CD4-positive, alpha-beta T cell treated with Interleukin-6 for 4 hours (primary cell): ENCODE measurements around the gene CYBA.
"Not testable (repeated sequence)": the region's sequence is repeated elsewhere in the genome, so short reads cannot be mapped to it uniquely, and the experiment has no call there.

Experiments used
- DNase-seq: peaks from one replicate; pipeline ENCODE4 v3.0.0-alpha.2; 2020; ENCODE audit warnings: mixed read lengths

Gene CYBA

DNA sequence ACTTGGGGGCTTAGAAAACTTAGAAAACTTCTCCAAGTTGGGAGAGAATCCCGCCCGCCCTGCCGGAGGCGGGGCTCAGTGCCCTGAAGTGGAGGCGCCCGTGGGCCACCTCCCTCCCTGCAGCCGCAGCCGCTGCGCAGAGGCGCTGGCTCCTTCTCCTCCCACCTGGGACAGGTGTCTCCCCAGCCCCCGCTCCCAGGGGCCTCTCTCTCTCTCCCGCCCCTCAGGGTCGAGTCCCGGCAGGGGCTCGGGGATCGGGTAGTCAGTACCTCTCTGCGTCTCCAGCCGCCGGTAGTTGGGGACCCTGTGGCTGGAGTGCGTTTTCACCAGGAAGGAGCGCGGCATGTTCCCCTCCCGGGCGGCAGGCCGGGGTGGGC, 35.2 kb upstream of the CYBA start:
- DNase-seq = peak; percentile 63

DNA sequence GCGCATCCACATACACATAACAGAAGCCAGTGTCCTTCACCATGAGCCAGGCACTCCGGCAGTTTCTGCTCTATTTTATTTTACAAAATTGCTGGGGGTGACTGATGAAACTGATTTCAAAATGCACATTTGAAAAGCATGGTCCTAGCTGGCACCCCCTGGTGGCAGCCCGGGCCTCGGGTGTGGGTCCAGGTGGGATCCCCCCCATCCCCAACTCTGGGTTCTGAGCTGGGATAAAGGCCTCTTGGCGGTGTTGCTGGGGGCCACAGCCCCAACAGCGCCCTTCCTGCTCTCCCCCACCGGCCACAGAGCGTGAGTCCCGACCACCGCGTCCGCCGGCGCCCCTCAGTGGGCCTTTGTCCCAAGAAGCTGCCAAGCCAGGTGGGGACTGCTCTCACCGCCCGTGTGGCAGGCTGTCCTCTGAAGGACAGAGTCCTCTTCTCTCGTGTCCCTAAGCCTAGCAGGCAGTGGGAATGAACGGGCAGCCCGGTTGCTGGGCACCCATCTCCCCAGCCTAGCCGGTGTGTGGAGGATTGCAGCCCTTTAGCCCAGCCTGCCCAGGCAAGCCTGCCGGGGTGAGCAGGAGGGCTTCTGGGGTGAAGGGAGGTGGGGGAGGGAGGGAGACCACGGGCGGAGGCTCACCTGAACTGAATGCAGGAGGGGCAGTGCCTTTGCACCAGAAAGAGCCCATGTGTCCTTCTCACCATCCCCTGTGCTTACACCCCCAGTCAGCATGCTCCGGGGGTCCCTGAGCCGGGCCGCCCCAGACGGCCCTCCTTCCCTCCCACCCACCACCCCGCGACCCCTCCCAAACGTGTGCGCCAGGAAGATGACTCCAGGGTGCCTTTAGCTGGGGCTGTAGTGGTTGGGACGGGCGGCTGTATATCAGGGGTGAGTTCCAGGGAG, 34.6 kb upstream of the CYBA start:
- peak; percentile 81 for DNase-seq

DNA sequence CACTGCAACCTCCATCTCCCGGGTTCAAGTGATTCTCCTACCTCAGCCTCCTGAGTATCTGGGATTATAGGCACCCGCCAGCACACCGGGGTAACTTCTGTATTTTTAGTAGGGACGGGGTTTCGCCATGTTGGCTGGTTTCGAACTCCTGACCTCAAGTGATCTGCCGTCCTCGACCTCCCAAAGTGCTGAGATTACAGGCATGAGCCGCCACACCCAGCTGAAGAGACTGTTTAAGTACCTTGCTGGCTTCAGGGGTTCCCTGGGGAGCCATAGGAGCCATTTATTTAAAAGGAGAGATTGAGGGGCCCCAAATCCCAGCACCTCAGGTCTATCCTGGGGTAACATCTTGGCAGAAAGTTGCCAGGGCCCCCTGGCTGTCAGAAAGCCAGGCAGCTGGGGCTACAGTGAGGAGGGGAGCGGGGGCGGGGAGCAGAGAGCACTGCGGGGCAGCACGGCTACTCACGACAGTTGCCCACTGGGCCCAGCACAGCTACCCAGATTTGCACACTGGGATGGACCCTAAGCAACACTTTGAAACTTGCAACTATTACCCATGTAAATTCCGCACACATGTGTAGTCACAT, 33.8 kb upstream of the CYBA start:
- no peak for DNase-seq

DNA sequence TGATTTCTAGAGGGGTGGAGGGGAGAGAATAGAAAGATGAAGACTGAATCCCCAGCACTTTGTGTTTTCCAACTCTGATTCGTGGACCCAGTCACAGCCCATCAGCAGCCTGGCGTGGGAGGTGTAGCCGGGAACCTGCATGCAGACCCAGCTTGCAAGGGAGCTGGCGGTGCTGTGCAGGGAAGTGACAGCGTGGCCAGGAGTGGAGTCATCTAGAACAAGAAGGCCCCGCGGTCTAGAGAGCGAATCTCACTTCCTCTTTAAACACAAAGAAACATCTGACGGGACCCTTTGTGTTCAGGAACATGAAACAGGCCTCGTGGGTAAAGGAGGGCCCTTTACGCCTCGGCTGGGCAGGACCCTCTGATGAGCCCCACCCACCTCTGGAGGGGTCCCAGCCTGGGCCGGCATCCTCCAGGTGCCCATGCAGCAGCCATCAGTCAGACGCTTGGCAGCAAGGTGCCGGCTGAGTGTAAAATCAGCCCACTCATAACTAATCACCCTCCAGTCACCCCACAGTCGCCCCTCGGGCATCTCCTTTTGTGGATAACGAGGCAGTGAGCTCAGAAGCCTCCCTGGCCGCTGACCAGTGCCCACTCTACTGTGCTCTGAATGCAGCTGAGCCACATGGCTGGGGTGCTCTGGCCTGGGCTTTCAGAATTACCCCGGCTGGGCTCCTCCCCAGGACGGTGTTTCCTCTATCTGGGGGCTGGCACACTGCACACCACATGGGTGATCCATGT, 31.0 kb upstream of the CYBA start:
- DNase-seq = peak; percentile 81

GRCh38 chr16:88681084-88681680, 30.3 kb upstream of the CYBA start:
- peak; percentile 68 for DNase-seq

- DNase-seq = no peak
These were observed 29.8 kb upstream of the CYBA start for GRCh38 chr16:88680554-88681083.

DNA sequence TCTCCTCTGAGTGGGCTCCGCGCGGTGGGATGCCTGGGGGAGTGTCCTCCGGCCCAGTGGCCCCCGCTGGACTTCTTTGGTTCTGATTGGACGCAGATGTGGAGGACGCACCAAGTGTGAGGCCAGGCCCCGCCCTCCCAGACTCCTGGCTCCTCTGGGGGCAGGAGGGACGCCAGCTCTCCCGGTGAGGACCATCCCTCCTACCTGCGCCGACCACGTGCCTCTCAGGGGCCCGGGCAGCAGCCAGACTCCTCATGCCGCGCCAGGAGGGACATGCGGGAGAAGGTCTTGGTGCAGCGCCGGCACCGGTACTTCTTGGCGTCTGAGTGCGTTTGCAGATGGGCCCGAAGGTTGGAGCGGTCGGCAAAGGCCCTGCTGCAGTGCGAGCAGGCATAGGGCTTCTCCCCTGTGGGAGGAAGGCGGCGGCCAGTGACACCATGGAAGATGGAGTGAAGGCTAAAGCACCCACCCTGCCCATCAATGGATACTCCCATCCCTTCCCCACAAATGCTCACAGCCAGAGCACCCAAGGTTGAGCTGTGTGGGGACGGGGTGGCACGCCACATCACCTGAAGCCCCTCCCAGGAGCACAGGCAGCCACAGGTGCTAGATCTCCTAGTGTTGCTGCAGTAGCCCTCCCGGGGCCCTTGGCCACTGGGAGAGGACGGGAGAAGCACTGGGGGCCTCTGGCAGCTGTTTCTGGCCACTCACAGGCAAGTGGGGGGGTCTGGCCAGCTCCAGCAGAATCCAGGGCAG, 27.5 kb upstream of the CYBA start:
- no peak for DNase-seq

DNA sequence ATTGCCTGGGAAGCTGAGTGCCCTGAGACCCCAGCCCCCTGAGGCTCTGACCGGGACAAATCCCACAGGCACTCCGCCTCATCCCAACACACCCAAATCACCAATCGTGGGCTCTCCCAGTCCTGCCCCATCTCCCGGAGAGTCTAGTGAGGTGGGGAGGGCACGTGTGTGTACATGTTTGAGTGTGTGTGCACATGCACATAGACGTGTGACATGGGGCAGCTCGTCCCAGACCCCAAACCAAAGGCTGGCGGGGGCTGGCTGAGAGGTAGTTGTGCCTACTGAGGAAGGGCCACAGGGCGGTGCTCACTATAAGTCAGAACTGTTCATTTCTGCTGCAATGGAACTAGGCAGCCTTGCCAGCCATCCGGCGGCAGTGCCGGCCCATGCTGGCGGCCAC, 26.9 kb upstream of the CYBA start:
- DNase-seq = no peak

- DNase-seq = no peak
These were observed 25.8 kb upstream of the CYBA start for GRCh38 chr16:88676502-88677242.

GRCh38 chr16:88673716-88674379, 23.0 kb upstream of the CYBA start:
- DNase-seq = no peak

DNA sequence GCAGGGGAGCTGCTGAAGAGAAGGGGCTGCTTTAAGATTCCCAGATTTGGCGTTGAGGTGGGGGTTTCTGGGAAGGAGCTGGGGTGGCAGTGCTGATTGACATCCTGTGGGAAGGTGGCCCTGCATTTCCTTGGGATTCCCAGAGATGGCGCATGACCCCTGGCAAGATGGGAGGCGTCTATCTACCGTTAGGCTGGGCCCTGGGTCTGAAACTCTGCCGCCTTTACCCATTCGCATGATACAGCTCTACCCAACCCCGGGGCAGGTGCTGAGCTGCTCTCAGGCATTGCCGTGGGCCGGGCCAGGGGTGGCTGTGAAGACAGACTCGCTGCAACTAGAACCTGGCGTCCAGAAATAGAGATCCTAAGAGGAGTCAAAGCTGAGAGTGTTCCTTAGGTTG, 21.9 kb upstream of the CYBA start:
- DNase-seq = no peak

- no peak for DNase-seq
These were observed 21.0 kb upstream of the CYBA start for GRCh38 chr16:88671806-88672205.

DNA sequence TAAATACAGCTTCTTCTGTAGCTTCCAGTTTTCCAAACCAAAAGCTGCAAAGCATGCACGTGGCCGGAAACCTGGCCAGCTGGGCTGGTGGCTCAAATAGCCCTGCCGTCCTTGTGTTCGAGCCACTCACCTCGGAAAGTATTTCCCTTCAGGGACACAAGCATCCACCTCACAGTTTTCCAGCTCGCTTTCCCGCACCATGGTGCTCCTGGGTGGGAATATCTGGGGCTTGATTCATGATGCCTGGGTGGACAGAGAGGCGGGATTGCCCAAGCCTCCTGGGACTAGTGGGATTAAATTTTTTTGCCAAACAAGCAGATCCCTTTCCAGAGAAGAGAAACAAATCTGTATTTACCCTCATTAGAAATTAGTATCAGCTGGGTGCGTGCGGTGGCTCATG, 19.1 kb upstream of the CYBA start:
- no peak for DNase-seq

DNA sequence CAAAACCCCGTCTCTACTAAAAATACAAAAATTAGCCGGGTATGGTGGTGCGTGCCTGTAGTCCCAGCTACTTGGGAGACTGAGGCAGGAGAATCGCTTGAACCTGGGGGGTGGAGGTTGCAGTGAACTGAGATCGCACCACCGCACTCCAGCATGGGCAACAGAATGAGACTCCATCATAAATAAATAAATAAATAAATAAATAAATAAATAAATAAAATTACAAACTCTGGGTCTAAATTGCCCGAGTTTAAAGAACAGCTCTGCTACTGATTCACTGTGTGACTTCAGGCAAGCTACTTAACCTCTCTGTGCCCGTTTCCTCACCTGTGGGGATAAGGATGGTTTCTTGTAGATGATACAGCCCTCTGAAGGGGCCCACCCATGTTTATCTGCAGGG, 18.6 kb upstream of the CYBA start:
- not testable (repeated sequence) for DNase-seq

DNA sequence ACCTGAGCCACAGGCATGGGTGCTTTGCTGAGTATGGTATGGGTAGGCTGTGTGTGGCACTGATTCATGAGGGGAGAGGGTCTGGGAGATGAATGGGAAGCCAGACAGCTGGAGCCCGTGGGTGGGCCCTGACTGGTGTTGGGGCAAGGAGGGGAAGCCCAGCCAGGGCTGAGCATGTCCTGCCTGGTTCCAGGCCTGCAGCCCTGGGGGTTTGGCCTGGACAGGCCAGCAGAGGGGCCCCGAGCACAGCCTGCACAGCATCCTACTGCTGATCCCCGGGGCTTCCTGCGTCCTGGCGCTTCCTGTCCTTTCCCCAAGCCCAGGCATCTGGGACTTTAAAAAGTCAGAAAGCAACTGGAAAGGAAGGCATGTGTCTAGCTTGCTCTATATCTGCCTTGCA, 16.6 kb upstream of the CYBA start:
- DNase-seq = no peak

DNA sequence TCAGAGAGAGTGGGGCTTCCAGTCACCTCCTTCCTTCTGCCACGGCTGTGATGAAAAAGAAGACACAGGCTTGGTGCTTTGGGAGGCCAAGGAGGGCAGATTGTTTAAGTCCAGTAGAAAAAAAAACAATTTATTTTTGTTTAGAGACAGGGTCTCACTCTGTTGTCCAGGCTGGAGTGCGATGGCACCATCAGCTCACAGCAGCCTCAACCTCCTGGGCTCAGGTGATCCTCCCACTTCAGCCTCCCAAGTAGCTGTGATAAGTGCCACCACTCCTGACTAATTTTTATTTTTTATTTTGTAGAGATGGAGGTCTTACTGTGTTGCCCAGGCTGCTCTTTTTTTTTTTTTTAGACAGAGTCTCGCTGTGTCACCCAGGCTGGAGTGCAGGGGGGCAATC, 14.7 kb upstream of the CYBA start:
- no peak for DNase-seq

GRCh38 chr16:88665148-88665547, 14.3 kb upstream of the CYBA start:
- no peak for DNase-seq

DNA sequence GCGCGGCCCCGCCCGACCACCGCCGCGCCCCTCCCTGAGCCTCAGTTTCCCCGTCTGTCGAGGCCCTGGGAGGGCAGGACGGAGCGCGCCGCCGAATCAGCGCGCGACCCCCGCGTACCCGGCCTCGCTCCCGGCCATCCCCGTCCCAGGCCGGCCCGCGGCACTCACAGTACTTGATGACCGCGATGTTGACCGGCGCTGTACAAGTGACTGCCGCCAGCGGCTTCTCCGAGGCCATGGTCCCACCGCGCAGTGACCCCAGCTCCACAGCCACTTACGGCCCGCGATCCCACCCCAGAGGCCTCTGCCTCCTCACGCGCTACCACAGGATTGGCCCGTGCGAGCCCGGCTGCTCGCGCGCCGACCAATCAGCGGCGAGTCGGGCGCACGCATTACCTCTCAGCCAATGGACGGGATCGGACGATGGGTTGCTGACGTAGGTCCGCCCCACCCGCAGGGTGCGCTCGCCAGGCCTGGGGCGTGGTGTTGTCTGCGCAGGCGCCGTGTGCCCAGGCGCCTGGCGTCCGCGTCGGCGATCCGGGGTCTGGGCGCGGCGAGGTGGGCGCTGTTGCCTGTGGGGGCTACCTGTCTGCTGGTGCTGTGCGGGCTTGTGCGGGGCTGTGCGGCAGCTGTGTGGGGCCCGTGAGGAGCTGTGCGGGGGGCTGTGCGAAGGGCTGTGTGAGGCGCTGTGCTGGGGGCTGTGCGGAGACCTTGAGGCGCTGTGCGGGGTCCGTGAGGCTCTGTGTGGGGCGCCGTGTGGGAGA, 12.2 kb upstream of the CYBA start, which contains the start of gene MVD:
Gene MVD (minus strand): TSS at position 249 of the 764 bp plus-strand sequence. CDS start 11 bp downstream, at position 238.
- DNase-seq = peak; percentile 96

- DNase-seq = peak; percentile 20
These were observed 11.5 kb upstream of the CYBA start for GRCh38 chr16:88662222-88662842.

- DNase-seq = no peak
These were observed 10.6 kb upstream of the CYBA start for GRCh38 chr16:88661468-88661867.
